Cerebellar cortex (tissue), 1 donor: Measurements from ENCODE around the gene ESR1.
"Not testable (repeated sequence)": the region's sequence is repeated elsewhere in the genome, so short reads cannot be mapped to it uniquely, and the experiment has no call there.

Experiments
- DNase-seq: peaks from one replicate; pipeline ENCODE4 v3.0.0-alpha.2; 2015; ENCODE audit warnings: low spot score

The ESR1 gene

GRCh38 chr6:152136449-152136825 is 329.0 kb downstream of the ESR1 start:
- DNase-seq = peak; percentile 64

- not testable (repeated sequence) for DNase-seq
Measured at GRCh38 chr6:152138344-152138743, 330.9 kb downstream of the ESR1 start.

- DNase-seq = no peak
Measured at GRCh38 chr6:152142105-152142504, 334.6 kb downstream of the ESR1 start.

GRCh38 chr6:152143359-152143758 is 335.9 kb downstream of the ESR1 start:
- no peak for DNase-seq

GRCh38 chr6:152146385-152146784 is 338.9 kb downstream of the ESR1 start:
- no peak for DNase-seq

GRCh38 chr6:152147269-152147668 is 339.8 kb downstream of the ESR1 start:
- no peak for DNase-seq

GRCh38 chr6:152148412-152148811 is 340.9 kb downstream of the ESR1 start:
- no peak for DNase-seq

GRCh38 chr6:152150196-152150595 is 342.7 kb downstream of the ESR1 start:
- no peak for DNase-seq

- no peak for DNase-seq
Measured at GRCh38 chr6:152151920-152152319, 344.4 kb downstream of the ESR1 start.

GRCh38 chr6:152154559-152155356 is 347.3 kb downstream of the ESR1 start:
- peak; percentile 40 for DNase-seq

GRCh38 chr6:152155792-152156191 is 348.3 kb downstream of the ESR1 start:
- DNase-seq = no peak

GRCh38 chr6:152160346-152160745 is 352.9 kb downstream of the ESR1 start:
- no peak for DNase-seq

GRCh38 chr6:152161501-152161900 is 354.0 kb downstream of the ESR1 start:
- DNase-seq = no peak

- no peak for DNase-seq
Measured at GRCh38 chr6:152164957-152165356, 357.5 kb downstream of the ESR1 start.

GRCh38 chr6:152166497-152166896 is 359.0 kb downstream of the ESR1 start:
- DNase-seq = no peak

- DNase-seq = no peak
Measured at GRCh38 chr6:152166897-152167296, 359.4 kb downstream of the ESR1 start.

GRCh38 chr6:152167641-152168603 is 360.4 kb downstream of the ESR1 start:
- peak; percentile 54 for DNase-seq

- no peak for DNase-seq
Measured at GRCh38 chr6:152170313-152170701, 362.8 kb downstream of the ESR1 start.

- no peak for DNase-seq
Measured at GRCh38 chr6:152170702-152171667, 363.5 kb downstream of the ESR1 start.

- no peak for DNase-seq
Measured at GRCh38 chr6:152173321-152173720, 365.8 kb downstream of the ESR1 start.

- DNase-seq = no peak
Measured at GRCh38 chr6:152173957-152174356, 366.5 kb downstream of the ESR1 start.

GRCh38 chr6:152176268-152176667 is 368.8 kb downstream of the ESR1 start:
- DNase-seq = no peak
